ENCODE results near the gene C20orf144.
"Not testable (repeated sequence)": the region's sequence is repeated elsewhere in the genome, so short reads cannot be mapped to it uniquely, and the experiment has no call there.

Gene C20orf144

GRCh38 chr20:33697129-33697528, 35.0 kb downstream of the C20orf144 start:
- DNase-seq, result no peak

GRCh38 chr20:33698966-33699365, 36.8 kb downstream of the C20orf144 start:
- DNase-seq, result not testable (repeated sequence)

GRCh38 chr20:33700696-33701441, 38.7 kb downstream of the C20orf144 start:
- DNase-seq, result not testable (repeated sequence)

GRCh38 chr20:33701629-33702450, 39.7 kb downstream of the C20orf144 start:
- no peak for DNase-seq

- DNase-seq, result no peak
Measured at GRCh38 chr20:33702861-33703260, 40.7 kb downstream of the C20orf144 start.

- no peak for DNase-seq
Measured at GRCh38 chr20:33703498-33704137, 41.5 kb downstream of the C20orf144 start.

- DNase-seq, result no peak
Measured at GRCh38 chr20:33704197-33704924, 42.2 kb downstream of the C20orf144 start.

GRCh38 chr20:33707668-33708067, 45.5 kb downstream of the C20orf144 start:
- no peak for DNase-seq

GRCh38 chr20:33709398-33709797, 47.3 kb downstream of the C20orf144 start:
- no peak for DNase-seq

GRCh38 chr20:33709905-33710541, 47.9 kb downstream of the C20orf144 start:
- DNase-seq, result no peak

GRCh38 chr20:33710681-33711445, 48.7 kb downstream of the C20orf144 start:
- DNase-seq, result no peak

GRCh38 chr20:33711446-33711738, 49.3 kb downstream of the C20orf144 start:
- no peak for DNase-seq
